OCI-LY3 (cell line): ENCODE results near the gene KCND2.
A peak's percentile ranks its signal among the peaks of the same experiment; 100 is the strongest.

Experiments used
- H2AFZ ChIP-seq: fragments of 200-600, 300-600 bp; shearing (Covaris generic); 2 replicates; pipeline ENCODE4 v1.6.0; 2014; ENCODE audit warnings: antibody characterized with exemption, low read depth, low read length
- H3K27ac ChIP-seq: fragments of 200-600, 300-600 bp; sonication (generic); 2 replicates; pipeline ENCODE4 v1.5.1; 2014; ENCODE audit warnings: mild to moderate bottlenecking, low read length, moderate library complexity, mixed read lengths
- H3K27me3 ChIP-seq: fragments of 200-600, 300-600 bp; sonication (generic); 2 replicates; pipeline ENCODE4 v1.6.1; 2014; ENCODE audit warnings: low read depth, low read length, mixed read lengths
- H3K36me3 ChIP-seq: fragments of 200-600, 300-600 bp; sonication (generic); replicated peaks from 2 replicates; pipeline ENCODE3; 2014; ENCODE audit warnings: low read depth, low read length, mixed read lengths
- H3K4me1 ChIP-seq: fragments of 300-600, 200-600 bp; sonication (generic); 2 replicates; pipeline ENCODE4 v1.6.1; 2014; ENCODE audit warnings: low read length, mixed read lengths
- H3K4me2 ChIP-seq: fragments of 200-600, 300-600 bp; sonication (generic); 2 replicates; pipeline ENCODE4 v1.6.1; 2014; ENCODE audit warnings: low read length, mixed read lengths
- H3K4me3 ChIP-seq: fragments of 300-600, 200-600 bp; sonication (generic); 2 replicates; pipeline ENCODE4 v1.5.1; 2014; ENCODE audit warnings: antibody characterized with exemption, mild to moderate bottlenecking, low read length, moderate library complexity
- H3K79me2 ChIP-seq: fragments of 300-600, 200-600 bp; shearing (Covaris generic); 2 replicates; pipeline ENCODE4 v1.6.1; 2014; ENCODE audit warnings: mild to moderate bottlenecking, low read length, mixed read lengths
- H3K9ac ChIP-seq: fragments of 300-600, 200-600 bp; shearing (Covaris generic); 2 replicates; pipeline ENCODE4 v1.6.0; 2014; ENCODE audit warnings: mild to moderate bottlenecking, low read length, moderate library complexity
- H3K9me3 ChIP-seq: fragments of 200-600, 300-600 bp; shearing (Covaris generic); 2 replicates; pipeline ENCODE4 v1.6.1; 2014; ENCODE audit warnings: low read length, mixed read lengths; ENCODE audit not compliant: insufficient read depth
- H4K20me1 ChIP-seq: fragments of 200-600, 300-600 bp; sonication (generic); 2 replicates; pipeline ENCODE4 v1.6.1; 2016; ENCODE audit warnings: low read length, mixed read lengths; ENCODE audit not compliant: insufficient read depth
- CTCF ChIP-seq: fragments of 200-600, 300-600 bp; sonication (generic); IDR thresholded peaks from 2 replicates; pipeline ENCODE4 v1.5.1; 2014; ENCODE audit warnings: antibody characterized with exemption, low read length, low read depth
- EZH2phosphoT487 ChIP-seq: fragments of 200-600 bp; shearing (Covaris generic); IDR thresholded peaks from 2 replicates; pipeline ENCODE4 v1.6.1; 2018; ENCODE audit warnings: antibody characterized with exemption, mixed run types, low read depth

KCND2 gene

GRCh38 chr7:120412139-120413050, 139.4 kb downstream of the KCND2 start:
- H3K36me3 ChIP-seq, result peaks cover 2% of the 10 kb centered on the region
- TF ChIP-seq CTCF (no peak), EZH2phosphoT487 (no peak)
- peak overlapping the region; percentile 48; the same call in 1 of the 2 replicates for H2AFZ ChIP-seq
- H3K79me2 ChIP-seq, result no peaks in the 10 kb centered on the region
- peak overlapping the region; percentile 89 for H3K27ac ChIP-seq
- H3K27me3 ChIP-seq, result no peaks in the 10 kb centered on the region
- no peaks in the 10 kb centered on the region for H4K20me1 ChIP-seq
- peak overlapping the region; percentile 58 for H3K4me2 ChIP-seq
- peak overlapping the region; percentile 27 for H3K4me3 ChIP-seq
- peaks cover 25% of the 10 kb centered on the region for H3K4me1 ChIP-seq
- H3K9ac ChIP-seq, result peak overlapping the region; percentile 66
- H3K9me3 ChIP-seq, result no peaks in the 10 kb centered on the region; the same call in 1 of the 2 replicates

GRCh38 chr7:120413164-120413563, 140.2 kb downstream of the KCND2 start:
- Histone ChIP-seq H3K36me3 (peaks cover 2% of the 10 kb centered on the region), H3K9me3 (no peaks in the 10 kb centered on the region; the same call in 1 of the 2 replicates), H4K20me1 (no peaks in the 10 kb centered on the region), H3K9ac (peak overlapping the region; percentile 66), H3K27me3 (no peaks in the 10 kb centered on the region), H3K4me3 (no peak overlapping the region), H3K79me2 (no peaks in the 10 kb centered on the region), H3K4me2 (peak overlapping the region; percentile 58; the same call in 1 of the 2 replicates), H3K4me1 (peaks cover 25% of the 10 kb centered on the region), H3K27ac (peak overlapping the region; percentile 89), H2AFZ (0 out of 2 replicates have a peak overlapping the region, but pooled peaks have one; percentile 48)
- no peak for TF ChIP-seq CTCF
- no peak for TF ChIP-seq EZH2phosphoT487

- no peaks in the 10 kb centered on the region for H4K20me1 ChIP-seq
- H3K4me1 ChIP-seq, result peaks cover 36% of the 10 kb centered on the region
- H3K4me3 ChIP-seq, result no peak overlapping the region
- no peak overlapping the region for H3K9ac ChIP-seq
- TF ChIP-seq CTCF (no peak), EZH2phosphoT487 (no peak)
- H3K36me3 ChIP-seq, result no peaks in the 10 kb centered on the region
- no peak overlapping the region for H3K27ac ChIP-seq
- no peaks in the 10 kb centered on the region for H3K9me3 ChIP-seq
- H2AFZ ChIP-seq, result peak overlapping the region; percentile 18; the same call in 1 of the 2 replicates
- H3K27me3 ChIP-seq, result no peaks in the 10 kb centered on the region
- no peaks in the 10 kb centered on the region for H3K79me2 ChIP-seq
- H3K4me2 ChIP-seq, result no peak overlapping the region
Measured at GRCh38 chr7:120417244-120417979, 144.4 kb downstream of the KCND2 start.

GRCh38 chr7:120421151-120421651, 148.2 kb downstream of the KCND2 start:
- H3K9me3 ChIP-seq, result no peaks in the 10 kb centered on the region
- H3K4me3 ChIP-seq, result peak overlapping the region; percentile 12
- peaks cover 30% of the 10 kb centered on the region for H3K4me1 ChIP-seq
- no peaks in the 10 kb centered on the region for H3K27me3 ChIP-seq
- H3K36me3 ChIP-seq, result no peaks in the 10 kb centered on the region
- H3K4me2 ChIP-seq, result peak overlapping the region; percentile 56
- TF ChIP-seq EZH2phosphoT487, result no peak
- TF ChIP-seq CTCF, result no peak
- peak overlapping the region; percentile 62 for H3K27ac ChIP-seq
- H3K9ac ChIP-seq, result peak overlapping the region; percentile 8; the same call in 1 of the 2 replicates
- H2AFZ ChIP-seq, result peak overlapping the region; percentile 35; the same call in 1 of the 2 replicates
- no peaks in the 10 kb centered on the region for H4K20me1 ChIP-seq
- no peaks in the 10 kb centered on the region for H3K79me2 ChIP-seq
